Endodermal cell (in vitro differentiated cells): ENCODE data around the gene STXBP5. TPM values are rescaled to one million over a fixed set of nuclear protein-coding genes. Genes with fewer than 3 reads are reported as not detected.

ENCODE experiments used
- DNase-seq: peaks from one replicate; pipeline ENCODE4 v3.0.0-alpha.2; 2017
- H3K27ac ChIP-seq: 2 replicates; pipeline ENCODE4 v1.5.1; 2013; ENCODE audit warnings: mild to moderate bottlenecking, low read depth, low read length, moderate library complexity
- H3K27me3 ChIP-seq: 2 replicates; pipeline ENCODE4 v1.6.1; 2013; ENCODE audit warnings: mild to moderate bottlenecking, low read length, moderate library complexity; ENCODE audit not compliant: insufficient read depth, control insufficient read depth, poor library complexity, severe bottlenecking
- H3K36me3 ChIP-seq: 2 replicates; pipeline ENCODE4 v1.7.0; 2013; ENCODE audit warnings: mild to moderate bottlenecking, low read length, moderate library complexity; ENCODE audit not compliant: control insufficient read depth, insufficient read depth
- H3K4me1 ChIP-seq: one replicate; pipeline ENCODE4 v1.7.0; 2013; ENCODE audit warnings: low read length; ENCODE audit not compliant: control insufficient read depth, insufficient read depth
- H3K4me3 ChIP-seq: 2 replicates; pipeline ENCODE4 v1.5.1; 2013; ENCODE audit warnings: mild to moderate bottlenecking, low read length, moderate library complexity
- H3K9ac ChIP-seq: 2 replicates; pipeline ENCODE4 v1.6.1; 2013; ENCODE audit warnings: mild to moderate bottlenecking, low read length, moderate library complexity; ENCODE audit not compliant: poor library complexity, severe bottlenecking; ENCODE audit errors: extremely low read depth
- H3K9me3 ChIP-seq: 2 replicates; pipeline ENCODE4 v1.6.1; 2013; ENCODE audit warnings: mild to moderate bottlenecking, low read length, moderate library complexity; ENCODE audit not compliant: control insufficient read depth
- H3K27ac Mint-ChIP-seq: 2 replicates; pipeline ENCODE4 v1.8.0; 2020; ENCODE audit warnings: mixed read lengths
- H3K27me3 Mint-ChIP-seq: 2 replicates; pipeline ENCODE4 v1.8.0; 2021; ENCODE audit warnings: mild to moderate bottlenecking, mixed read lengths; ENCODE audit not compliant: insufficient read depth
- H3K36me3 Mint-ChIP-seq: 2 replicates; pipeline ENCODE4 v1.8.0; 2020; ENCODE audit warnings: low read depth, mixed read lengths
- H3K4me1 Mint-ChIP-seq: 2 replicates; pipeline ENCODE4 v1.8.0; 2020; ENCODE audit warnings: mixed read lengths
- H3K4me3 Mint-ChIP-seq: 2 replicates; pipeline ENCODE4 v1.8.0; 2020; ENCODE audit warnings: mild to moderate bottlenecking, moderate library complexity, mixed read lengths
- H3K9me3 Mint-ChIP-seq: 2 replicates; pipeline ENCODE4 v1.8.0; 2020; ENCODE audit warnings: mild to moderate bottlenecking, mixed read lengths
- CTCF ChIP-seq: fragments of 200-600 bp; sonication (generic); conservative IDR thresholded peaks from 2 replicates; pipeline ENCODE4 v1.5.0; 2021; ENCODE audit warnings: antibody characterized with exemption, mild to moderate bottlenecking
- WGBS, 2 experiments: methylation state at CpG; one replicate each; pipeline versions ENCODE4 v1.1.5 to v1.1.7; 2013; ENCODE audit warnings: missing lambda C conversion rate in 2 of 2, mixed read lengths in 1 of 2; ENCODE audit not compliant: insufficient coverage in 1 of 2, insufficient read length in 1 of 2; 5-methylcytosine and 5-hydroxymethylcytosine counted together
- total RNA-seq, 2 donors: library from RNA; stranded (reverse); fragmentation: NEBNext Ultra II Directional in 1 of 2; extraction: Animal tissue kit (Norgen Biotek cat#: 25700) in 1 of 2; gene quantifications; 2 replicates in 1 of 2; 3 replicates in 1 of 2; pipeline ENCODE4 v1.2.1, GENCODE V29; 2021

STXBP5 gene
- total RNA-seq, 2 donors from 2014 or later = 19.2 to 25.2 TPM

DNA sequence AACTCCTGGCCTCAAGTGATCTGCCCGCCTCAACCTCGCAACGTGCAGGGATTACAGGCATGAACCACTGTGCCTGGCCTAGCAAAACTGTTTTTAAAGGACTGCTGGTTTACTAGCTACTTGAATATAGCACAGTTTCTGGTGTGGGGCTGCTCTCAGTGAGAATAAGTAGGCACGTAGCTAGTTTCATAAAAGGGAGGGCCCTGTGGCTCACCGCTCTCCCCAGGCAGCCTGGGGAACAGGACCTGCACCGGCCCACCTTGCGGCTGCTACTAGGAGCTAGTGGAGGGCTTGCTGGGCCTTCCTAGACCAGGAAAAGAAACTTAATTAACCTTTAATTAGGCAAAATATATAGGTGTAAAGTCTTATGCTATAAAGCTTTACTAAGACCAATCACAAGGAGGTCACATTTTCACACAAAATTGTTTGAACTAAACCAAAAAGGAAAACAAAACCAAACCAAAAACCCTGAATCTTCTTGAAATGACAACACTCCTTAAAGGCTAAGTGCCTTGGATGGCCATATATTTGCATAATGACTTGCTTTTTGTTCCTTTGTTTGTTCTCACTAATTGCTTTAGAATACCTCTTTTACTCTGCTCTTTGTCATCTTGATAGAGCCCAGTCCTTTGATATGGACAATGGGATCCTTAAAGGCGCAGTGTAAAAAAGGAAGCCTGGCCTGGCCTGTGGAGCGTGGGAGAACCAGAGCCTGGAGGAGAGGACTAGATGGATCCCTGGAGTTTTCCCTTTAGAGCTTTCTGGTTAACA, 234.7 kb downstream of the STXBP5 start:
- Histone ChIP-seq H3K27me3 (no peaks in the 10 kb centered on the region), H3K4me1 (peaks cover 16% of the 10 kb centered on the region), H3K4me3 (no peak overlapping the region), H3K9me3 (peaks cover 17% of the 10 kb centered on the region), H3K36me3 (no peaks in the 10 kb centered on the region), H3K9ac (peak overlapping the region; percentile 45), H3K27ac (peak overlapping the region; percentile 2)
- Mint-ChIP-seq H3K9me3 (peaks cover 16% of the 10 kb centered on the region), H3K4me1 (peaks cover 20% of the 10 kb centered on the region), H3K36me3 (no peaks in the 10 kb centered on the region), H3K27me3 (peaks cover 66% of the 10 kb centered on the region), H3K4me3 (no peak overlapping the region), H3K27ac (peak overlapping the region; percentile 95)
- TF ChIP-seq CTCF = no peak
- DNase-seq = peak; percentile 87
- WGBS, 2 experiments = 34 to 75% methylated on average over 5 to 9 of the region's 9 CpGs
